ENCODE results near the gene CCNA2.
A peak's percentile ranks its signal among the peaks of the same experiment; 100 is the strongest.

CCNA2 gene

GRCh38 chr4:121823505-121824170 lies at the start of gene CCNA2:
TSS of gene CCNA2 (minus strand) at chr4:121823883. CDS start at chr4:121823628, 255 bp downstream.
- DNase-seq (ENCODE audit: low spot score): peak; percentile 99

- peak; percentile 99 for DNase-seq (ENCODE audit: low spot score)
Measured at GRCh38 chr4:121869841-121870822, 46.4 kb upstream of the CCNA2 start, which contains the start of gene BBS7. TSS of gene BBS7 (minus strand) at chr4:121870474. CDS start at chr4:121870313, 161 bp downstream.

- peak; percentile 2 for DNase-seq (ENCODE audit: low spot score)
Measured at GRCh38 chr4:121863799-121864198, 40.1 kb upstream of the CCNA2 start.

- DNase-seq (ENCODE audit: low spot score): no peak
Measured at GRCh38 chr4:121861426-121861825, 37.7 kb upstream of the CCNA2 start.

- no peak for DNase-seq (ENCODE audit: low spot score)
Measured at GRCh38 chr4:121860121-121860520, 36.4 kb upstream of the CCNA2 start.

- DNase-seq (ENCODE audit: low spot score): no peak
Measured at GRCh38 chr4:121851354-121851753, 27.7 kb upstream of the CCNA2 start.

GRCh38 chr4:121846662-121847061 lies 23.0 kb upstream of the CCNA2 start:
- DNase-seq (ENCODE audit: low spot score): no peak

GRCh38 chr4:121842862-121843261 lies 19.2 kb upstream of the CCNA2 start:
- DNase-seq (ENCODE audit: low spot score): no peak

- no peak for DNase-seq (ENCODE audit: low spot score)
Measured at GRCh38 chr4:121838136-121838535, 14.5 kb upstream of the CCNA2 start.

GRCh38 chr4:121829511-121829910 lies 5.8 kb upstream of the CCNA2 start:
- DNase-seq (ENCODE audit: low spot score): no peak

GRCh38 chr4:121827853-121828252 lies 4.2 kb upstream of the CCNA2 start:
- DNase-seq (ENCODE audit: low spot score): no peak

- DNase-seq (ENCODE audit: low spot score): peak; percentile 29
Measured at GRCh38 chr4:121824950-121825349, 1.3 kb upstream of the CCNA2 start.

- no peak for DNase-seq (ENCODE audit: low spot score)
Measured at GRCh38 chr4:121824171-121824527, 466 bp upstream of the CCNA2 start.

- DNase-seq (ENCODE audit: low spot score): peak; percentile 27
Measured at GRCh38 chr4:121822796-121823504, 733 bp downstream of the CCNA2 start.

- no peak for DNase-seq (ENCODE audit: low spot score)
Measured at GRCh38 chr4:121822047-121822446, 1.6 kb downstream of the CCNA2 start.

GRCh38 chr4:121819216-121819965 lies 4.3 kb downstream of the CCNA2 start:
- no peak for DNase-seq (ENCODE audit: low spot score)

GRCh38 chr4:121818215-121818614 lies 5.5 kb downstream of the CCNA2 start:
- DNase-seq (ENCODE audit: low spot score): no peak

GRCh38 chr4:121817701-121818100 lies 6.0 kb downstream of the CCNA2 start:
- DNase-seq (ENCODE audit: low spot score): no peak

- DNase-seq (ENCODE audit: low spot score): no peak
Measured at GRCh38 chr4:121817006-121817405, 6.7 kb downstream of the CCNA2 start.

GRCh38 chr4:121814756-121815155 lies 8.9 kb downstream of the CCNA2 start:
- DNase-seq (ENCODE audit: low spot score): no peak

GRCh38 chr4:121811122-121811521 lies 12.6 kb downstream of the CCNA2 start:
- DNase-seq (ENCODE audit: low spot score): no peak

- no peak for DNase-seq (ENCODE audit: low spot score)
Measured at GRCh38 chr4:121806411-121806810, 17.3 kb downstream of the CCNA2 start.

Data from cerebellar cortex (tissue), 1 donor.